ENCODE measurements around the gene IFT20. TPM values are rescaled to one million over a fixed set of nuclear protein-coding genes. Genes with fewer than 3 reads are reported as not detected.
A peak's percentile ranks its signal among the peaks of the same experiment; 100 is the strongest.

The IFT20 gene
- total RNA-seq, 1 experiment from 2014 or later: 21.0 TPM

- Histone ChIP-seq H3T11ph (ENCODE audit: low read length) (no peak overlapping the region), H3K4me1 (ENCODE audit: insufficient read depth, low read length) (peaks cover 2% of the 10 kb centered on the region; the same call in 1 of the 2 replicates), H2BK20ac (ENCODE audit: low read depth, low read length, poor library complexity, severe bottlenecking) (no peak overlapping the region), H2AFZ (ENCODE audit: low read length) (no peak overlapping the region), H3K27me3 (ENCODE audit: insufficient read depth, low read length) (peaks cover 12% of the 10 kb centered on the region; the same call in 1 of the 2 replicates), H2BK12ac (ENCODE audit: insufficient read length, low read depth, low read length) (no peak overlapping the region), H3K4me2 (ENCODE audit: insufficient read depth, insufficient read length, low read length) (peak overlapping the region; percentile 53), H3K14ac (ENCODE audit: insufficient read depth, low read length) (no peak overlapping the region), H3K56ac (ENCODE audit: insufficient read length, low read depth, low read length) (no peak overlapping the region), H3K18ac (ENCODE audit: insufficient read length, low read depth, low read length) (no peak overlapping the region), H3K23me2 (ENCODE audit: insufficient read length, low read depth, low read length, poor library complexity, severe bottlenecking) (peaks cover 10% of the 10 kb centered on the region), H4K20me1 (ENCODE audit: control insufficient read depth, insufficient read depth, insufficient read length) (peaks cover 2% of the 10 kb centered on the region), H4K8ac (replicated peaks; ENCODE audit: insufficient read length, low read depth, low read length) (no peak overlapping the region), H2BK5ac (ENCODE audit: insufficient read length, low read length) (no peak overlapping the region), H3K79me1 (ENCODE audit: insufficient read depth, low read depth, low read length, poor library complexity, severe bottlenecking) (no peaks in the 10 kb centered on the region), H3K23ac (ENCODE audit: insufficient read length, low read depth, low read length) (no peak overlapping the region), H2BK120ac (ENCODE audit: low read depth, low read length, poor library complexity, severe bottlenecking) (no peak overlapping the region), H4K5ac (ENCODE audit: insufficient read length, low read depth, low read length) (no peak overlapping the region), H3K79me2 (ENCODE audit: insufficient read depth, low read length) (no peaks in the 10 kb centered on the region), H3K9ac (ENCODE audit: extremely low read depth, insufficient read length, low read length) (no peak overlapping the region), H2BK15ac (ENCODE audit: low read depth, low read length) (no peak overlapping the region), H4K91ac (ENCODE audit: insufficient read length, low read depth, low read length) (no peak overlapping the region), H2AK5ac (ENCODE audit: insufficient read length, low read length) (no peak overlapping the region), H3K9me3 (ENCODE audit: control insufficient read depth, low read depth, low read length) (no peaks in the 10 kb centered on the region), H3K27ac (ENCODE audit: insufficient read length, low read depth, low read length) (no peak overlapping the region), H3K4ac (ENCODE audit: low read depth, low read length) (no peak overlapping the region)
- Mint-ChIP-seq H3K4me1 (peaks cover 14 to 21% of the 10 kb centered on the region in 2 experiments), H3K27me3 (ENCODE audit: low read depth) (peaks cover 48% of the 10 kb centered on the region), H3K27ac (no peak overlapping the region), H3K4me3 (peak overlapping the region; percentile 57 to 83), H3K9me3 (no peaks in the 10 kb centered on the region; a peak in 2 of 5 replicates), H3K36me3 (ENCODE audit: insufficient read depth in 1 of 3, low read depth in 3 of 3) (peaks cover 0 to 6% (median 2%) of the 10 kb centered on the region in 3 experiments; a peak in 3 of 7 replicates)
- no peak for TF ChIP-seq CTCF (conservative IDR thresholded peaks at IDR 0.05)
- DNase-seq: no peak
- no CpG with 5 or more reads among the region's 6 CpGs for WGBS (ENCODE audit: extremely low coverage, insufficient read length, low lambda C conversion rate)
Measured at GRCh38 chr17:28372945-28373274, 37.6 kb upstream of the IFT20 start.
